Muscle layer of duodenum (tissue), 2 donors: ENCODE measurements around the gene KDM2B.

Experiments
- H3K27ac ChIP-seq: one replicate; pipeline ENCODE4 v1.7.0; 2013; ENCODE audit warnings: mild to moderate bottlenecking, low read length
- H3K27me3 ChIP-seq: one replicate; pipeline ENCODE4 v1.7.0; 2013; ENCODE audit warnings: low read depth, mild to moderate bottlenecking, control low read depth, low read length
- H3K36me3 ChIP-seq, 2 donors: one replicate each; pipeline ENCODE4 v1.7.0; 2013; ENCODE audit warnings: low read length in 2 of 2, control low read depth in 1 of 2, mild to moderate bottlenecking in 1 of 2; ENCODE audit not compliant: insufficient read depth in 2 of 2, control insufficient read depth in 1 of 2
- H3K4me1 ChIP-seq, 2 donors: one replicate each; pipeline ENCODE4 v1.7.0; 2013; ENCODE audit warnings: low read length in 2 of 2, mild to moderate bottlenecking in 2 of 2, control low read depth in 1 of 2, moderate library complexity in 1 of 2; ENCODE audit not compliant: insufficient read depth in 2 of 2, control insufficient read depth in 1 of 2
- H3K4me3 ChIP-seq, 2 donors: one replicate each; pipeline ENCODE4 v1.7.0; 2013; ENCODE audit warnings: low read length in 2 of 2, low read depth in 1 of 2, mild to moderate bottlenecking in 1 of 2
- H3K9me3 ChIP-seq, 2 donors: one replicate each; pipeline ENCODE4 v1.7.0; 2013; ENCODE audit warnings: low read length in 2 of 2, control low read depth in 1 of 2, mild to moderate bottlenecking in 1 of 2; ENCODE audit not compliant: control insufficient read depth in 1 of 2
- donor health status: healthy.

Gene KDM2B

DNA sequence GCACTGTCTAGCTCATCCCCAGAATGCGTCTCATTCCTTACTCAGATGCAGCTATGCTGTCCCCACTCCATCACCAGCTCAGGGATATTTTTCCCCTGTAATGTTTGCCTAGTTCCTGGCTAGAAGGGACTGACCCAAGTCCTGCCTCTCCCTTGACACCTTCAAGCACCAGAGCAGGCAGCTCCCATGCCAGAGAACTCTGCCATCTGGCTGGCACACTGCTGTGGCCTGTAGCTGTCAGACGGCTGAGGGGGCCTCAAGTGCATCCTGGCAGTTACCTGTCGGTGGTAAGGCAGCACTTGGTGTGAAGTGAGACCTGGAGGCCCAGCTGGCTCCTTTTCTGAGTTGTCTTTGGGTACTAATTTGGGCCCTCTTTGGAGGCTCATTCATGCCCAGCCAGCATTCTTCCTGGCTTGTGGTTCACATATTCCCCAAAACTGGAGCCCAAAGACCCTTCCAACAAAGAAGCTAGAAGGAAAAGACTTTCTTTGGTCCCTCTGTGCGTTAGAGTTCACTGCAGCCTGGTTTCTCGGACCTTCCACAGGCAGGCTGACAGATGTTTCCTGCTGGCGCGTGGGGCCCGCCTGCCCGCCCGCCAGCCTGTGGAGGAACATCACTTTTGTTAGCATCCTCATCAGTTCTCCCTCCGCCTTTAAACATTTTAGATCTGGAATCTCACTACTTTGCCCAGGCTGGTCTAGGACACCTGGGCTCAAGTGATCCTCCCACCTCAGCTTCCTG lies 147.9 kb downstream of the KDM2B start:
- peaks cover 0 to 1% of the 10 kb centered on the region in 2 donors for H3K4me1 ChIP-seq
- H3K9me3 ChIP-seq = no peaks in the 10 kb centered on the region
- no peaks in the 10 kb centered on the region for H3K27me3 ChIP-seq
- no peak overlapping the region for H3K4me3 ChIP-seq
- peaks cover 50 to 55% of the 10 kb centered on the region in 2 donors for H3K36me3 ChIP-seq
- no peak overlapping the region for H3K27ac ChIP-seq

DNA sequence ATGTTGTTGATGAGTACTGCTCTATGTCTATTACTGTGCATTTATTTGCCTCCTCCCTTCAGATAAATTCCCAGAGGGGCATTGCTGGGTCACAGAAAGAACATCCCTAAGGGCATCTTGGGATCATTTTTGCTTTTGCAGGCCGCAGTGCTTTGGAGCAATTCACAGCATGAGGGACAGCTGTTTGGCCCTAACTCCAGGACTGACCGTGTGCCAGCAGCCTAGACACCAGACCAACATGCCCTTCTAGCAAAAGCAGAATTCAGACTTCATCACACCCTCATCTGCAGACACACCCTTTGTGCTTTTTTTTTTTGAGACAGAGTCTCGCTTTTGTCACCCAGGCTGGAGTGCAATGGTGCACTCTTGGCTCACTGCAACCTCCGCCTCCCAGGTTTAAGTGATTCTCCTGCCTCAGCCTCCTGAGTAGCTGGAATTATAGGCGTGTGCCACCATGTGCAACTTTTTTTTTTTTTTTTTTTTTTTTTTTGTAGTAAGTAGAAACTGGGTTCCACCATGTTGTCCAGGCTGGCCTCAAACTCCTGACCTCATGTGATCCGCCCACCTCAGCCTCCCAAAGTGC lies 149.9 kb downstream of the KDM2B start:
- Histone ChIP-seq H3K4me1 (peaks cover 0 to 4% of the 10 kb centered on the region in 2 donors), H3K36me3 (peaks cover 50 to 53% of the 10 kb centered on the region in 2 donors), H3K27ac (no peak overlapping the region), H3K27me3 (no peaks in the 10 kb centered on the region), H3K9me3 (no peaks in the 10 kb centered on the region), H3K4me3 (no peak overlapping the region)

DNA sequence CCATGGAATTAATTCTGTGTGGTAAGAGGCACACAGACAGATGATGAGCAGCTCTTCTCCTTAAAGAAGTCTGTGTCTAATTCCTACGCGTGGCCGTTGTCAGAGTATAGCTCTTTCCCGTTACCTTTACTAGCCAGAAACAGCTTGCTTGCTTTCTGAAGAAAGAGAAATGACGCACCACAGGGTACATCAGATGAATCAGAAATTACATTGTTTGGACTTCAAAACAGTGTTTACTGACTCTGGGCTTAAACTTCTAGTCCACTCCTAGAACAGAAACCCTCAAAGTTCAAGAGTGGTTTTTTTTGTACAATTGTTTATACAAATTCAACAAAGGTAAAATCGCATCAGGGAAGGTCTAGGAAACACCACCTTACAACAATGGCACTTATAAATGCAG lies 151.9 kb downstream of the KDM2B start:
- peaks cover 0 to 4% of the 10 kb centered on the region in 2 donors for H3K4me1 ChIP-seq
- H3K4me3 ChIP-seq = no peak overlapping the region
- H3K27ac ChIP-seq = no peak overlapping the region
- H3K27me3 ChIP-seq = no peaks in the 10 kb centered on the region
- no peaks in the 10 kb centered on the region for H3K9me3 ChIP-seq
- H3K36me3 ChIP-seq = peaks cover 50 to 53% of the 10 kb centered on the region in 2 donors

DNA sequence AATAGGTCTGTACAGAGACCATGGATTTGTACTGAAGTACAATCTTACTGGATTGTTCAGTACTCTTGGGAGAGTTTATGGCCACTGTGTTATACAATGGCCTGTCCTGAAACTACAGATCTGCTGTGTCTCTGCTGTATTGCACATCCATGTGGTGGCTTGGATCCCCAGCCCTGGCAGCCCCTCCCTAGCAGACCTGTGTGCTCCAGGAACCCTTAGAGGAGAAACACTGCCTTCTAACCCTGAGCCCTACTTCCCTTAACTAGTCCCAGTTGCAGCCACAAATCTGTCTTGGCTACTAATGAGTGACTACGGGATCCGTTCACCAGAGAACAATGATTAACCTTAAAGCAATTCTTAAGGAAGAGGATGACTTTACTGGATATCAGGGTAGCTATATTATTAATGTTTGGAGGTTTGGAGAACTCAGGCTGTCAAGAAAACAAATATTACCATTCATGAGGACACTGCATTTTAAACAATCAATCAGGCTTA lies 153.2 kb downstream of the KDM2B start:
- Histone ChIP-seq H3K27ac (no peak overlapping the region), H3K27me3 (no peaks in the 10 kb centered on the region), H3K4me3 (no peak overlapping the region), H3K36me3 (peaks cover 51 to 56% of the 10 kb centered on the region in 2 donors), H3K9me3 (no peaks in the 10 kb centered on the region), H3K4me1 (peaks cover 0 to 4% of the 10 kb centered on the region in 2 donors)

DNA sequence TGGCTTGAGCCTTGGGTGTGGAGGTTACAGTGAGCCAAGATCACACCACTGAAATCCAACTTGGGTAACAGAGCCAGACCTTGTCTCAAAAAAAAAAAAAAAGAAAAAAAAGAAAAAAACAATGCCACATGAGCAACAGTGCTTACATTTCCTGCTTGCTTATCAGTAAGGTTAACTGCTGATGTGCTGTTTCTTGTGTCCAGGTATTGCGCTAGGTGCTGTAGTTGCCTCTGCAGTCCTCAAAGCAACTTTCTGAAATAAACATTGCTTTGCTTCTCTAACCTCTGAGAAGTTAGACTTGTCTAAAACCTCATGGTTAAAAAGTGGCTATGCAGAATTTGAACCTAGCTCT lies 156.2 kb downstream of the KDM2B start:
- Histone ChIP-seq H3K27me3 (no peaks in the 10 kb centered on the region), H3K36me3 (peaks cover 48 to 56% of the 10 kb centered on the region in 2 donors), H3K4me3 (no peak overlapping the region), H3K9me3 (no peaks in the 10 kb centered on the region), H3K4me1 (peaks cover 0 to 4% of the 10 kb centered on the region in 2 donors), H3K27ac (peak overlapping the region; percentile 41)

DNA sequence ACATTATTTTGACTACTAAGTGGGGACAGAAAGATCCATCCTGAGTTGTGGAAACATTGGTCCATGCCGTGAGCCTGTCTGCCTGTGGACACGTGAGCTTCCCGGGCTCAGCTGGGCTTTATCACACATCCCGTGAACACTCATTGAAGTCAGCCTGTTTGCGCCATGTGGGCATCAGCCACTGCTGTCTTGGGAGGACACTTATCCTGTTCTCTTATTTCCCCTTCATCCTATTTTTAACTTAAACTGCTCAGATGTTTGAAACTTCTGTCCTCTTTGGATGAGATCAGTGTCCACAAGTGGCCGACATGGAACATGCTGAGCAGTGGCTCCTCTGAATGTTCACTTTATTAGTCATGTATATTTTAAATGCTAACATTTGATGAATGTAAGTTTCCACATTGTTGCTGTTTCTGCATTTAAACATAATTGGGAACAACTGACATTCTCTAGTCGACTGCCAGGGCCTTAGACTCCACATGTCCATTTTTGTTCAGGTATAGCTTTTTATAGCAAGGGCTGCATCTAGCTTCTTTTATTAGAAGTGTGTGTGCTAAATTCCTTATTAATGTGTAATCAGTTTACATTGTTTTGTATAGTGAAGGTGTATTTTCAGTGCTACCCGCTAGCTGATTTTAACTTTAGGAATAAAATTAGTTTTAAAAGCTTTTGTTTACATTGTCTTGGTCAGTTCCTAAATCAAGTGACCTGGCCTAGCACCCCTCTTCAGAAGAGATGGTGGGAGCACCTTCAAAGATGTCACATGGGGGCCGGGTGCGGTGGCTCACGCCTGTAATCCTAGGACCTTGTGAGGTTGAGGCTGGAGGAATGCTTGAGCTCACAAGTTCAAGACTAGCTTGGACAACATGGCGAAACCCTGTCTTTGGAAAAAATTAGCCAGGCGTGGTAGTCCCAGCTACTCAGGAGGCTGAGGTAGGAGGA lies 156.9 kb downstream of the KDM2B start:
- H3K36me3 ChIP-seq = peaks cover 54 to 62% of the 10 kb centered on the region in 2 donors
- peaks cover 0 to 4% of the 10 kb centered on the region in 2 donors for H3K4me1 ChIP-seq
- H3K4me3 ChIP-seq = no peak overlapping the region
- H3K9me3 ChIP-seq = no peaks in the 10 kb centered on the region
- no peaks in the 10 kb centered on the region for H3K27me3 ChIP-seq
- H3K27ac ChIP-seq = peak overlapping the region; percentile 41

DNA sequence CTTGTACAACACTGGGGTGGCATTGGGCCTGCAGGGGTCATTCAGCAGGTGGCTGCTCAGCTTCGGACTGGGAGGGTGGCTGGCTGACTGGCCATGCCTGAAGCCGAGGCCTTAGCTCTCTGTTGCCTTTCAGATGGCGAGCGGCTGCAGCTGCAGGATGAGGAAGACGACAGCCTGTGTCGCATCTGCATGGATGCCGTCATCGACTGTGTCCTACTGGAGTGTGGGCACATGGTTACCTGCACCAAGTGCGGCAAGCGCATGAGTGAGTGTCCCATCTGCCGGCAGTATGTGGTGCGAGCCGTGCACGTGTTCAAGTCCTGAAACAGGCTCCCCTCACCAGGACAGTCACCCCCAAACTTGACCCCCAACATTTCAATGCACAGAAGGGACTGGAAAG lies 157.6 kb downstream of the KDM2B start:
- H3K36me3 ChIP-seq = peaks cover 48 to 59% of the 10 kb centered on the region in 2 donors
- peak overlapping the region in 1 of 2 donors; percentile 1 for H3K4me3 ChIP-seq
- H3K9me3 ChIP-seq = no peaks in the 10 kb centered on the region
- H3K27ac ChIP-seq = peak overlapping the region; percentile 41
- peaks cover 0 to 4% of the 10 kb centered on the region in 2 donors for H3K4me1 ChIP-seq
- no peaks in the 10 kb centered on the region for H3K27me3 ChIP-seq

DNA sequence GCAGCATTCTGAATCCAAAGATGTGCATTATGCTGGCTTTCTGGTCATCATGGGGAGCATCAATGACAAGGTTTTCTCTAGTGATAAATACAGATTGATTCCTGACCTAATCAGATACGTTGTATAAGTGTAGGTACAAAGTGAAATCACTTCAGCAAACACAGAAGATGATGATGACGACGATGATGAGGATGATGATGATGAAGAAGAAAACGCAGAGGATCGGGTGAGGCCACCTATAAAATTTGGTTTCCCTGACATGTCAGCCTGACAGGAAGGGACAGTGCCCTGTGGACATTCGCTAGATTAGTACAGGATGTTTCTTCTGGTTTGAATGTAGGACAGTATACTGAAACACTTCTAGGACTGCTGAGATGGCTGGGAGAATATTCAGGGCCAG lies 160.7 kb downstream of the KDM2B start:
- no peaks in the 10 kb centered on the region for H3K4me1 ChIP-seq
- H3K36me3 ChIP-seq = peaks cover 52 to 67% of the 10 kb centered on the region in 2 donors
- no peaks in the 10 kb centered on the region for H3K9me3 ChIP-seq
- H3K27ac ChIP-seq = no peak overlapping the region
- H3K27me3 ChIP-seq = no peaks in the 10 kb centered on the region
- H3K4me3 ChIP-seq = no peak overlapping the region

DNA sequence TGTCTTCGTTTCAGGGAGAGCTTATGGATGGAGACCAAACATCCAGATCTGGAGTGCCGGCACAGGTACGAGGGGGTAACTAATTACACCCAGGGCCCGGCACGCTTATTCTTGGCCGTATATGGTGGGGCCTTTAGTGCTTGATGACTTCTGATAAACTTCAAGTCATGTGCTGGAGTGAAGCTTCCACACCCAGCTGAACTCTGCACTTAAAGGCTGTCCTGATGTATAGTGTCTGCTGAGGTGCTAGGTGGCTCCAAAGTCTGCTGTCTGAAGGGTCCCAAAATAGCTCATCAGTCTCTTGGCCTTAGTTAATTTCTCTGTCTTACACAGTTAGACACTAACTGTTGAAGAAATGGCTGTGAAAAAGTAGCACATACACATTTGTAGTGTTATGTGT lies 163.0 kb downstream of the KDM2B start:
- Histone ChIP-seq H3K27ac (no peak overlapping the region), H3K9me3 (no peaks in the 10 kb centered on the region), H3K36me3 (peaks cover 38 to 61% of the 10 kb centered on the region in 2 donors), H3K27me3 (no peaks in the 10 kb centered on the region), H3K4me1 (no peaks in the 10 kb centered on the region), H3K4me3 (no peak overlapping the region)

DNA sequence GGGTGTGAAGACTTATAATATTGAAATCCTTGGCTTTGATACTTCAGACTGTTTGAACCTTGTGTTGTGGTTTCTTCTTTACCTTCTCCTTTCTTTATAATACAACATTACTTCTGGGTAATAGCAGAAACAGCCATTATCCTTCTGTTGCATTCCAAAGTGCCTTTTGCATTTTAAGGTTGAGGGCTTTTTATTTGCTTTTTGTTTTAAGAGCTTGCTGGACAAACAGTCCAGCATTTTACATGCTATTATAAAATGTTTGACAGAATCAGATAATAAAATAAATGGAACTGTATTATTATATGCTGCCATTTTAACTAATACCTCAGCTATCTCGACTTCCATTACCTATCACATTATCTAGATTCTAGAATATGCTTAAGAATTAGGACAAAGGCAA lies 166.9 kb downstream of the KDM2B start:
- H3K9me3 ChIP-seq = no peaks in the 10 kb centered on the region
- H3K27me3 ChIP-seq = no peaks in the 10 kb centered on the region
- H3K4me3 ChIP-seq = no peak overlapping the region
- H3K36me3 ChIP-seq = peaks cover 19 to 30% of the 10 kb centered on the region in 2 donors
- no peak overlapping the region for H3K27ac ChIP-seq
- H3K4me1 ChIP-seq = no peaks in the 10 kb centered on the region

DNA sequence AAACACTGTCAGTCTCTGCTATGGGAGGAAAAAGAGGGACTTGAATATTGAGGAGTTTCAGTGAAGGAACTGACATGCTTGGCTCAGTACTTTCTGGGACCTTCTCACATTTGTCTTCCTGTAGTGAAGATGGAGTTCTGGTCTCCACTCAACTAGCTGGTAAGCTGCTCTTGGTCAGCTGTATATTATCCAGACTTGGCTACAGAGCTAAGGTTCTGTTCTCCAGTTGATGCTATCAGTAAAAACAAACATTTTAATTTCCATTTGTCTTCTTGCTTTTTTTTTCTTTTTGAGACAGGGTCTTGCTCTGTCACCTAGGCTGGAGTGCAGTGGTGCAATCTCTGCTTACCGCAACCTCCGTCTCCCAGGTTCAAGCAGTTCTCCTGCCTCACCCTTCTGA lies 175.6 kb downstream of the KDM2B start:
- peaks cover 9 to 14% of the 10 kb centered on the region in 2 donors for H3K36me3 ChIP-seq
- no peaks in the 10 kb centered on the region for H3K9me3 ChIP-seq
- H3K4me3 ChIP-seq = no peak overlapping the region
- H3K27ac ChIP-seq = no peak overlapping the region
- no peaks in the 10 kb centered on the region for H3K27me3 ChIP-seq
- peaks cover 12 to 25% of the 10 kb centered on the region in 2 donors for H3K4me1 ChIP-seq
